Gastrocnemius medialis (tissue), 4 donors: ENCODE results near the gene LGALS3BP. TPM values are rescaled to one million over a fixed set of nuclear protein-coding genes. Genes with fewer than 3 reads are reported as not detected.
A peak's percentile ranks its signal among the peaks of the same experiment; 100 is the strongest.

Experiments
- ATAC-seq, 2 donors: fragments of 150-250 bp; one replicate each; pipeline ENCODE4 v1.9.1; 2016
- DNase-seq, 2 donors: peaks; one replicate each; pipeline ENCODE4 v3.0.0-alpha.2; 2019
- H3K27ac ChIP-seq, 4 donors: fragments of 200-600 bp; sonication (generic); 1 replicate in 1 of 4; 2 replicates in 3 of 4; pipeline ENCODE4 v1.5.1; 2016 to 2018; ENCODE audit warnings: mild to moderate bottlenecking in 2 of 4, moderate library complexity in 1 of 4
- H3K27me3 ChIP-seq, 3 donors: fragments of 200-600 bp; sonication (generic) in 2 of 3; 1 replicate in 1 of 3; 2 replicates in 2 of 3; pipeline versions ENCODE4 v1.5.1 to v1.6.0; 2016 to 2019; ENCODE audit warnings: mild to moderate bottlenecking in 1 of 3, moderate library complexity in 1 of 3
- H3K36me3 ChIP-seq, 2 donors: fragments of 200-600 bp; sonication (generic) in 1 of 2; one replicate each; pipeline ENCODE4 v1.5.1; 2017 to 2018
- H3K4me1 ChIP-seq, 2 donors: fragments of 200-600 bp; sonication (generic) in 1 of 2; one replicate each; pipeline ENCODE4 v1.5.1; 2016 to 2017; ENCODE audit warnings: mild to moderate bottlenecking in 2 of 2
- H3K4me3 ChIP-seq, 4 donors: fragments of 200-600 bp; sonication (generic) in 3 of 4; 1 replicate in 1 of 4; 2 replicates in 3 of 4; pipeline ENCODE4 v1.5.1; 2016 to 2019; ENCODE audit warnings: mild to moderate bottlenecking in 2 of 4
- H3K9me3 ChIP-seq, 3 donors: fragments of 200-600 bp; sonication (generic) in 2 of 3; 1 replicate in 1 of 3; 2 replicates in 2 of 3; pipeline ENCODE4 v1.5.1; 2016 to 2019
- POLR2A ChIP-seq, 2 donors: fragments of 450-650 bp; IDR thresholded peaks; one replicate each; pipeline ENCODE4 v1.6.1; 2017; ENCODE audit warnings: antibody characterized with exemption in 2 of 2, mild to moderate bottlenecking in 2 of 2, moderate library complexity in 2 of 2
- in situ Hi-C, 4 donors: fragments of 200-750 bp; cut with MboI; loops; one replicate each; pipeline versions ENCODE4 v1.15.0 to v1.8.0; 2017; ENCODE audit warnings: low sequenced_read_pairs in 4 of 4
- intact Hi-C: fragments of 100-400 bp; cut with DNase I; formaldehyde crosslinking; loops from one replicate; pipeline ENCODE4 v1.15.1; 2023; ENCODE audit warnings: low total_unique reads
- total RNA-seq, 4 donors: library from RNA; depleted of rRNA; stranded (reverse); fragments of >200 nt; gene quantifications; one replicate each; pipeline versions ENCODE4 v1.1.0 to v1.2.3, GENCODE V29; 2016
- TF ChIP-seq, protein P1 (sequence below), 5 experiments: fragments of 450-650 bp in 3 of 5; fragments of 200-600 bp in 2 of 5; sonication (generic) in 2 of 5; IDR thresholded peaks in 4 of 5; conservative IDR thresholded peaks in 1 of 5; 1 replicate in 4 of 5; 2 replicates in 1 of 5; pipeline ENCODE4 v1.5.1; 2016 to 2019; ENCODE audit warnings: antibody characterized with exemption in 5 of 5, mild to moderate bottlenecking in 3 of 5, moderate library complexity in 3 of 5

Gene LGALS3BP
- total RNA-seq, 4 donors from 2014 or later = 15.0 to 45.9 (median 23.0) TPM

DNA sequence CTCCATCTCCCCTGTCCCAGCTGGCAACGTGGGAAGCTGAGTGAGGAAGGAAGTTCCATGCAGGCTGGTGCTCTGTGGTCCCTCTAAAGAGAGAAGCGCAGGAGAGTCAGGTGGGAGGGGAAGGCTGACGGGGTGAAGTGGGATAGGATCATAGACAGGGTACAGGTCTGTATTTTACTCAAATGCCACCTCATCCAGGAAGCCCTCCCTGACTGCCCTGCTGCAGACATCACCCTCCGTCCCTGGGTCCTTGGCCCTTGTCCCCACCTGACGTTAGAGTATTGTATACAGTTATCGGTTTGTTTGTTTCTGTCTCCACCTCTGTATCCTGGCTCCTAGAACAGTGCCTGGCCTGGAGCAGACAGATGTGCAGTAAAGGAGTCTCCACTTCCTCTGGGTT, 18.2 kb upstream of the LGALS3BP start:
- peaks cover 0 to 14% of the 10 kb centered on the region in 2 donors for H3K36me3 ChIP-seq
- intact Hi-C loops = loop anchor here (1.0 kb wide), 1 partner anchor 10 kb away; no protein-coding TSS in a partner anchor
- H3K27ac ChIP-seq = peak overlapping the region in 2 of 4 donors; percentile 20 to 39

DNA sequence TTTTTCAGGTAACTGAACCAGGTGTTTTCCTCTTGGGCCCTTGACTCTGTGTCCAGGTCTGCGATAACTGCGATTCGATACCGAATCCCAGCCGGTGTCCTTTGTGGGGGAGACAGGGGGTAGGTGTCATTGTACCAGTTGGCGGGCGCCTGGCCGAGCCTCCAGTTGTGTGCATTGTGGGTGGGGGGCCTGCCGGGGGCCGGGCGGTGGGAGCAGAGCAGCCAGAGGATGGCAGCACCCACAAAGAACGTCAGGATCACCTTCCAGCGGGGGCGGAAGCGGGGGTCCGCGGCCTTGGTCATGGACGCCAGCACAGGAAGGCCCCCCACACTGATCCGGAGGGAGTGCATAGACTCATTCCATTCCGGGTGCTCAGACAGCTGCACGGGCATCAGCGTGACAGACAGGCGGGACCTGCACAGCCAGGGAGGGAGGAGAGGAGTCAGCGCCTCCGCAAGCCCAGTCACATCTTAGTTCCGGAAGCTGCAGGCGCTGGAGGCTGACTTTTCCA, 17.6 kb upstream of the LGALS3BP start:
- H3K9me3 ChIP-seq = no peaks in the 10 kb centered on the region
- ATAC-seq (no peak), DNase-seq (peak in 1 of 2 donors; percentile 7)
- intact Hi-C loops (no loop called here), in situ Hi-C loops (no loop called here)
- H3K4me3 ChIP-seq = no peak overlapping the region
- no peaks in the 10 kb centered on the region for H3K27me3 ChIP-seq
- peaks cover 0 to 20% of the 10 kb centered on the region in 2 donors for H3K36me3 ChIP-seq
- H3K4me1 ChIP-seq = peaks cover 10 to 13% of the 10 kb centered on the region in 2 donors
- no peak for TF ChIP-seq POLR2A (IDR thresholded peaks at IDR 0.05)
- TF ChIP-seq, protein P1, sequence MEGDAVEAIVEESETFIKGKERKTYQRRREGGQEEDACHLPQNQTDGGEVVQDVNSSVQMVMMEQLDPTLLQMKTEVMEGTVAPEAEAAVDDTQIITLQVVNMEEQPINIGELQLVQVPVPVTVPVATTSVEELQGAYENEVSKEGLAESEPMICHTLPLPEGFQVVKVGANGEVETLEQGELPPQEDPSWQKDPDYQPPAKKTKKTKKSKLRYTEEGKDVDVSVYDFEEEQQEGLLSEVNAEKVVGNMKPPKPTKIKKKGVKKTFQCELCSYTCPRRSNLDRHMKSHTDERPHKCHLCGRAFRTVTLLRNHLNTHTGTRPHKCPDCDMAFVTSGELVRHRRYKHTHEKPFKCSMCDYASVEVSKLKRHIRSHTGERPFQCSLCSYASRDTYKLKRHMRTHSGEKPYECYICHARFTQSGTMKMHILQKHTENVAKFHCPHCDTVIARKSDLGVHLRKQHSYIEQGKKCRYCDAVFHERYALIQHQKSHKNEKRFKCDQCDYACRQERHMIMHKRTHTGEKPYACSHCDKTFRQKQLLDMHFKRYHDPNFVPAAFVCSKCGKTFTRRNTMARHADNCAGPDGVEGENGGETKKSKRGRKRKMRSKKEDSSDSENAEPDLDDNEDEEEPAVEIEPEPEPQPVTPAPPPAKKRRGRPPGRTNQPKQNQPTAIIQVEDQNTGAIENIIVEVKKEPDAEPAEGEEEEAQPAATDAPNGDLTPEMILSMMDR (IDR thresholded peaks at IDR 0.05 in 4 of 5, conservative IDR thresholded peaks at IDR 0.05 in 1 of 5) = no peak
- H3K27ac ChIP-seq = no peak overlapping the region

More for the DNA sequence above, 18.2 kb upstream of the LGALS3BP start:
- TF ChIP-seq POLR2A (IDR thresholded peaks at IDR 0.05) = no peak
- TF ChIP-seq, protein P1 (IDR thresholded peaks at IDR 0.05 in 4 of 5, conservative IDR thresholded peaks at IDR 0.05 in 1 of 5) = no peak
- DNase-seq (peak in 1 of 2 donors; percentile 3), ATAC-seq (no peak)
- Histone ChIP-seq H3K4me3 (no peak overlapping the region), H3K4me1 (peaks cover 13% of the 10 kb centered on the region in 2 donors), H3K27me3 (no peaks in the 10 kb centered on the region), H3K9me3 (no peaks in the 10 kb centered on the region)
- in situ Hi-C loops = no loop called here

DNA sequence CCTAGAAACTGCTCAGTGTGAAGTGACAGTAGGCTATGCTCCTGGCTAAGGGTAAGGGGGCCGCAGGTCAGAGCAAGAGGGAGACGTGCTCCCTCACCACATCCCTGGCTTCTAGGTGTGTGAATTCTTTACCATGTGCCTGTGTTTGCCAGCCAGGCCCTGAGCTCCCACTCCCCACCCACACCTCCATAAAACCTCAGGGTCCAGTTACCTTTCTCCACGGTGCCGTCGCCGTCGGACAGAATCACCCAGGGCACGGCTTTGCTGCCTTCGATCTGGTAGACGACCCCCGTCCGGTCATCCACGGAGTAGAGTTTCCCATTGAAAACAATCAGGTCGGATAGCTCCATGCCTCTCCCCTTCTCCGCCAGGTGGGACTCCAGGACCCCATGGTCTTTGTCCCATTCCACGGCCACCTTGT, 17.1 kb upstream of the LGALS3BP start:
- H3K4me1 ChIP-seq = peaks cover 10 to 13% of the 10 kb centered on the region in 2 donors
- ATAC-seq (no peak), DNase-seq (no peak)
- H3K36me3 ChIP-seq = peaks cover 0 to 25% of the 10 kb centered on the region in 2 donors
- no peak overlapping the region for H3K27ac ChIP-seq
- in situ Hi-C loops = no loop called here
- intact Hi-C loops = no loop called here
- TF ChIP-seq, protein P1 (IDR thresholded peaks at IDR 0.05 in 4 of 5, conservative IDR thresholded peaks at IDR 0.05 in 1 of 5) = no peak
- TF ChIP-seq POLR2A (IDR thresholded peaks at IDR 0.05) = no peak
- no peak overlapping the region for H3K4me3 ChIP-seq
- no peaks in the 10 kb centered on the region for H3K27me3 ChIP-seq
- H3K9me3 ChIP-seq = no peaks in the 10 kb centered on the region

DNA sequence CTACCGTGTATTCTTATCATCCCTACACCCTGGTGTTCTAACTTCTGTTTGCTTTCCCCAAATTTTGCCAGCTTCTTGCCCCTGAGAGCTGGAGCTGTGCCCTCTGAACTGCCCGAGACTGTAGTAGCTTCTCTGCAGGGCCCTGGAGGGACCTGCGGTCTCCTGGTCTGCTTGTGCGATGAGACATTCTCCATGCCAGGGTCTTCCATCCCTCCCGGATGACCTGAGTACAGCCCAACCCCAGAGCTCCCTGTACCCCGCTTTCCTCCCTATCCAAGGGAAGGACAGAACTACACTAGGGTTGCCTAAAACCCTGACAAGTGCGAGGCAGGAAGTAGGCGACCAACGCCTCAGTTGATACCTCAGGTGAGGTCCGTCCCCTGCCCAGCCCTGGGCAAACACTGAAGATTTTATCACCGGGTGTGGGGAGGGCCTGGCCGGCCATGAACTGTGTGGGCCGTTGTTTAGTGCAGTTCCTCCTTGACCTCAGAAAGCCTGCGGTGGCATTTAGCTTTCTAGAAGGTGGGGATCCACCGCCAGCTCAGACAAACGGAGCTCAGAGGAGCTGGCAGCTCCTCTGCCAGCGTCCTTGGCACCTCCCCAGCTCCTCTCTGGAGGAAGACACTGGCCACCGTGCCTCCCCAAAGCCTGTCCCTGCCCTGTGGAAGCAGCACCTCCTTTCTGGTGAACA, 16.2 kb upstream of the LGALS3BP start:
- intact Hi-C loops = no loop called here

More for the DNA sequence above, 16.2 kb upstream of the LGALS3BP start:
- no peaks in the 10 kb centered on the region for H3K9me3 ChIP-seq
- ATAC-seq = peak; percentile 36 to 45
- H3K27me3 ChIP-seq = no peaks in the 10 kb centered on the region
- H3K4me1 ChIP-seq = peaks cover 10 to 13% of the 10 kb centered on the region in 2 donors
- peaks cover 0 to 33% of the 10 kb centered on the region in 2 donors for H3K36me3 ChIP-seq
- H3K27ac ChIP-seq = peak overlapping the region in 2 of 4 donors; percentile 4 to 5
- H3K4me3 ChIP-seq = no peak overlapping the region
- in situ Hi-C loops = no loop called here
- TF ChIP-seq POLR2A (IDR thresholded peaks at IDR 0.05) = no peak
- TF ChIP-seq, protein P1 (IDR thresholded peaks at IDR 0.05 in 4 of 5, conservative IDR thresholded peaks at IDR 0.05 in 1 of 5) = no peak
- peak in 1 of 2 donors; percentile 30 for DNase-seq
